Fibroblast of the conjunctiva (primary cell): ENCODE results near the gene FBXL20.
"Not testable (repeated sequence)": the region's sequence is repeated elsewhere in the genome, so short reads cannot be mapped to it uniquely, and the experiment has no call there.

ENCODE experiments used
- DNase-seq: peaks from one replicate; pipeline ENCODE4 v3.0.0-alpha.2; 2010; ENCODE audit warnings: low read depth

Gene FBXL20

GRCh38 chr17:39250076-39250475 lies 151.3 kb downstream of the FBXL20 start:
- not testable (repeated sequence) for DNase-seq

GRCh38 chr17:39246274-39246673 lies 155.2 kb downstream of the FBXL20 start:
- DNase-seq = no peak

- peak; percentile 63 for DNase-seq
Measured at GRCh38 chr17:39244600-39245570, 156.5 kb downstream of the FBXL20 start.

- no peak for DNase-seq
Measured at GRCh38 chr17:39244016-39244599, 157.3 kb downstream of the FBXL20 start.

- DNase-seq = no peak
Measured at GRCh38 chr17:39243155-39243554, 158.3 kb downstream of the FBXL20 start.

GRCh38 chr17:39240631-39241030 lies 160.8 kb downstream of the FBXL20 start:
- DNase-seq = no peak

GRCh38 chr17:39239640-39240314 lies 161.6 kb downstream of the FBXL20 start:
- no peak for DNase-seq

- no peak for DNase-seq
Measured at GRCh38 chr17:39238311-39238972, 163.0 kb downstream of the FBXL20 start.

- no peak for DNase-seq
Measured at GRCh38 chr17:39237586-39237985, 163.8 kb downstream of the FBXL20 start.

GRCh38 chr17:39236981-39237441 lies 164.4 kb downstream of the FBXL20 start:
- no peak for DNase-seq

- no peak for DNase-seq
Measured at GRCh38 chr17:39236450-39236927, 164.9 kb downstream of the FBXL20 start.

- DNase-seq = peak; percentile 33
Measured at GRCh38 chr17:39235555-39236449, 165.6 kb downstream of the FBXL20 start.

GRCh38 chr17:39231591-39232551 lies 169.6 kb downstream of the FBXL20 start:
- DNase-seq = no peak

GRCh38 chr17:39231091-39231561 lies 170.3 kb downstream of the FBXL20 start:
- no peak for DNase-seq

GRCh38 chr17:39230361-39230760 lies 171.1 kb downstream of the FBXL20 start:
- no peak for DNase-seq

- DNase-seq = no peak
Measured at GRCh38 chr17:39229274-39229913, 172.0 kb downstream of the FBXL20 start.

- DNase-seq = no peak
Measured at GRCh38 chr17:39227364-39227919, 174.0 kb downstream of the FBXL20 start.

- DNase-seq = no peak
Measured at GRCh38 chr17:39225959-39226683, 175.3 kb downstream of the FBXL20 start.
